Measurements from ENCODE around the gene TSPAN18. TPM values are rescaled to one million over a fixed set of nuclear protein-coding genes. Genes with fewer than 3 reads are reported as not detected.

Gene TSPAN18
- total RNA-seq, 2 experiments from 2014 or later = 22.9 to 23.5 TPM

- Mint-ChIP-seq H3K36me3 (ENCODE audit: low read depth) (no peaks in the 10 kb centered on the region), H3K27me3 (no peaks in the 10 kb centered on the region), H3K9me3 (no peaks in the 10 kb centered on the region), H3K4me3 (no peak overlapping the region), H3K27ac (no peak overlapping the region), H3K4me1 (no peaks in the 10 kb centered on the region)
- CTCF ChIA-PET = no interaction called here
- POLR2A ChIA-PET = no interaction called here
- no peak for DNase-seq
Observed at GRCh38 chr11:44812971-44813370, 86.2 kb downstream of the TSPAN18 start.

GRCh38 chr11:44813401-44813800 lies 86.6 kb downstream of the TSPAN18 start:
- Mint-ChIP-seq H3K4me3 (no peak overlapping the region), H3K9me3 (no peaks in the 10 kb centered on the region), H3K27me3 (no peaks in the 10 kb centered on the region), H3K4me1 (no peaks in the 10 kb centered on the region), H3K36me3 (ENCODE audit: low read depth) (no peaks in the 10 kb centered on the region), H3K27ac (no peak overlapping the region)
- ChIA-PET POLR2A (no interaction called here), CTCF (no interaction called here)
- DNase-seq = no peak

GRCh38 chr11:44814881-44815592 lies 88.3 kb downstream of the TSPAN18 start:
- H3K9me3 Mint-ChIP-seq = no peaks in the 10 kb centered on the region
- no peak overlapping the region for H3K4me3 Mint-ChIP-seq
- ChIA-PET POLR2A (no interaction called here), CTCF (interaction anchor here (1.4 kb wide), 1 partner anchor 18 kb away, joined by 3 read pairs; no protein-coding TSS in a partner anchor)
- H3K36me3 Mint-ChIP-seq (ENCODE audit: low read depth) = no peaks in the 10 kb centered on the region
- no peak for DNase-seq
- H3K4me1 Mint-ChIP-seq = no peaks in the 10 kb centered on the region
- no peak overlapping the region for H3K27ac Mint-ChIP-seq
- no peaks in the 10 kb centered on the region for H3K27me3 Mint-ChIP-seq

- Mint-ChIP-seq H3K36me3 (ENCODE audit: low read depth) (no peaks in the 10 kb centered on the region), H3K27me3 (no peaks in the 10 kb centered on the region), H3K4me1 (no peaks in the 10 kb centered on the region), H3K4me3 (no peak overlapping the region), H3K27ac (no peak overlapping the region), H3K9me3 (no peaks in the 10 kb centered on the region)
- no peak for DNase-seq
- ChIA-PET POLR2A (no interaction called here), CTCF (interaction anchor here (0.6 to 1.4 kb wide), 2 partner anchors 17 to 174 kb away, joined by 3 read pairs; no protein-coding TSS in a partner anchor)
Observed at GRCh38 chr11:44815917-44816456, 89.2 kb downstream of the TSPAN18 start.

GRCh38 chr11:44816761-44817160 lies 90.0 kb downstream of the TSPAN18 start:
- no peaks in the 10 kb centered on the region for H3K27me3 Mint-ChIP-seq
- POLR2A ChIA-PET = no interaction called here
- CTCF ChIA-PET = interaction anchor here (1.4 to 1.8 kb wide), 2 partner anchors 11 to 16 kb away, joined by 3 to 4 read pairs; no protein-coding TSS in a partner anchor

GRCh38 chr11:44817207-44817949 lies 90.6 kb downstream of the TSPAN18 start:
- no peak for DNase-seq
- no peaks in the 10 kb centered on the region for H3K27me3 Mint-ChIP-seq
- H3K9me3 Mint-ChIP-seq = no peaks in the 10 kb centered on the region
- H3K4me1 Mint-ChIP-seq = no peaks in the 10 kb centered on the region
- POLR2A ChIA-PET = no interaction called here
- no peak overlapping the region for H3K4me3 Mint-ChIP-seq
- CTCF ChIA-PET = interaction anchor here (1.8 kb wide), 1 partner anchor 11 kb away, joined by 4 read pairs; no protein-coding TSS in a partner anchor
- no peak overlapping the region for H3K27ac Mint-ChIP-seq
- no peaks in the 10 kb centered on the region for H3K36me3 Mint-ChIP-seq (ENCODE audit: low read depth)

More at GRCh38 chr11:44816761-44817160, 90.0 kb downstream of the TSPAN18 start:
- DNase-seq = no peak
- no peaks in the 10 kb centered on the region for H3K4me1 Mint-ChIP-seq
- H3K27ac Mint-ChIP-seq = no peak overlapping the region
- H3K4me3 Mint-ChIP-seq = no peak overlapping the region
- H3K9me3 Mint-ChIP-seq = no peaks in the 10 kb centered on the region
- H3K36me3 Mint-ChIP-seq (ENCODE audit: low read depth) = no peaks in the 10 kb centered on the region

GRCh38 chr11:44818110-44818509 lies 91.3 kb downstream of the TSPAN18 start:
- ChIA-PET POLR2A (no interaction called here), CTCF (interaction anchor here (1.8 kb wide), 1 partner anchor 10 kb away, joined by 4 read pairs; no protein-coding TSS in a partner anchor)
- H3K27ac Mint-ChIP-seq = no peak overlapping the region
- H3K27me3 Mint-ChIP-seq = no peaks in the 10 kb centered on the region
- DNase-seq = no peak
- H3K4me3 Mint-ChIP-seq = no peak overlapping the region
- no peaks in the 10 kb centered on the region for H3K4me1 Mint-ChIP-seq
- no peaks in the 10 kb centered on the region for H3K9me3 Mint-ChIP-seq
- no peaks in the 10 kb centered on the region for H3K36me3 Mint-ChIP-seq (ENCODE audit: low read depth)

GRCh38 chr11:44819346-44819745 lies 92.6 kb downstream of the TSPAN18 start:
- Mint-ChIP-seq H3K27ac (no peak overlapping the region), H3K4me3 (no peak overlapping the region), H3K36me3 (ENCODE audit: low read depth) (no peaks in the 10 kb centered on the region), H3K27me3 (no peaks in the 10 kb centered on the region), H3K4me1 (no peaks in the 10 kb centered on the region), H3K9me3 (no peaks in the 10 kb centered on the region)
- POLR2A ChIA-PET = no interaction called here
- no peak for DNase-seq
- CTCF ChIA-PET = no interaction called here

- no peak overlapping the region for H3K4me3 Mint-ChIP-seq
- ChIA-PET POLR2A (no interaction called here), CTCF (no interaction called here)
- H3K36me3 Mint-ChIP-seq (ENCODE audit: low read depth) = no peaks in the 10 kb centered on the region
- no peaks in the 10 kb centered on the region for H3K4me1 Mint-ChIP-seq
- no peaks in the 10 kb centered on the region for H3K9me3 Mint-ChIP-seq
- no peak for DNase-seq
- no peaks in the 10 kb centered on the region for H3K27me3 Mint-ChIP-seq
- H3K27ac Mint-ChIP-seq = no peak overlapping the region
Observed at GRCh38 chr11:44822369-44822768, 95.6 kb downstream of the TSPAN18 start.

- H3K4me1 Mint-ChIP-seq = no peaks in the 10 kb centered on the region
- H3K36me3 Mint-ChIP-seq (ENCODE audit: low read depth) = no peaks in the 10 kb centered on the region
- H3K9me3 Mint-ChIP-seq = no peaks in the 10 kb centered on the region
- DNase-seq = no peak
- ChIA-PET POLR2A (no interaction called here), CTCF (interaction anchor here (1.2 to 1.5 kb wide), 2 partner anchors 8 to 19 kb away, joined by 3 read pairs; no protein-coding TSS in a partner anchor)
- H3K4me3 Mint-ChIP-seq = no peak overlapping the region
- no peak overlapping the region for H3K27ac Mint-ChIP-seq
- H3K27me3 Mint-ChIP-seq = no peaks in the 10 kb centered on the region
Observed at GRCh38 chr11:44823006-44823405, 96.2 kb downstream of the TSPAN18 start.

- ChIA-PET POLR2A (no interaction called here), CTCF (interaction anchor here (1.2 to 1.5 kb wide), 4 partner anchors 8 to 71 kb away, joined by 3 read pairs; no protein-coding TSS in a partner anchor)
- no peaks in the 10 kb centered on the region for H3K4me1 Mint-ChIP-seq
- no peak overlapping the region for H3K27ac Mint-ChIP-seq
- no peaks in the 10 kb centered on the region for H3K27me3 Mint-ChIP-seq
- no peaks in the 10 kb centered on the region for H3K9me3 Mint-ChIP-seq
- no peaks in the 10 kb centered on the region for H3K36me3 Mint-ChIP-seq (ENCODE audit: low read depth)
- no peak for DNase-seq
- H3K4me3 Mint-ChIP-seq = no peak overlapping the region
Observed at GRCh38 chr11:44823868-44824267, 97.1 kb downstream of the TSPAN18 start.

GRCh38 chr11:44824300-44824704 lies 97.5 kb downstream of the TSPAN18 start:
- H3K27me3 Mint-ChIP-seq = no peaks in the 10 kb centered on the region
- no peak overlapping the region for H3K27ac Mint-ChIP-seq
- no peak for DNase-seq
- no peaks in the 10 kb centered on the region for H3K9me3 Mint-ChIP-seq
- H3K4me1 Mint-ChIP-seq = no peaks in the 10 kb centered on the region
- no peaks in the 10 kb centered on the region for H3K36me3 Mint-ChIP-seq (ENCODE audit: low read depth)
- H3K4me3 Mint-ChIP-seq = no peak overlapping the region
- POLR2A ChIA-PET = no interaction called here
- CTCF ChIA-PET = interaction anchor here (0.5 to 1.5 kb wide), 4 partner anchors 21 to 74 kb away, joined by 3 read pairs; no protein-coding TSS in a partner anchor
